ENCODE data around the gene TIGD1.

GRCh38 chr2:232543491-232543890 is 6.9 kb downstream of the TIGD1 start:
- TF ChIP-seq ESRRG (CRISPR knock-in tag; IDR thresholded peaks at IDR 0.05) (no peak), ZC3H10 (CRISPR knock-in tag; IDR thresholded peaks at IDR 0.05) (no peak), OSR1 (CRISPR knock-in tag; IDR thresholded peaks at IDR 0.05) (no peak), ZNF565 (CRISPR knock-in tag; conservative IDR thresholded peaks at IDR 0.05; ENCODE audit: low read depth) (no peak), ISL1 (CRISPR knock-in tag; IDR thresholded peaks at IDR 0.05) (no peak), ZFP30 (CRISPR knock-in tag; IDR thresholded peaks at IDR 0.05) (no peak)

Data from SK-N-SH treated with all-trans-retinoic acid at 6 μM for 48 hours (cell line).